Uterus (tissue), 2 donors: ENCODE measurements around the gene MYL6B.

Experiments
- POLR2A ChIP-seq, 2 donors: fragments of 450-650 bp; IDR thresholded peaks; one replicate each; pipeline ENCODE4 v1.6.1; 2016; ENCODE audit warnings: antibody characterized with exemption in 2 of 2, mild to moderate bottlenecking in 1 of 2, moderate library complexity in 1 of 2
- TF ChIP-seq, protein P1 (sequence below), 4 experiments: fragments of 200-600 bp in 2 of 4; fragments of 450-650 bp in 2 of 4; sonication (generic) in 2 of 4; IDR thresholded peaks; one replicate each; pipeline ENCODE4 v1.5.1; 2016 to 2019; ENCODE audit warnings: antibody characterized with exemption in 4 of 4, mild to moderate bottlenecking in 2 of 4, moderate library complexity in 1 of 4

DNA sequence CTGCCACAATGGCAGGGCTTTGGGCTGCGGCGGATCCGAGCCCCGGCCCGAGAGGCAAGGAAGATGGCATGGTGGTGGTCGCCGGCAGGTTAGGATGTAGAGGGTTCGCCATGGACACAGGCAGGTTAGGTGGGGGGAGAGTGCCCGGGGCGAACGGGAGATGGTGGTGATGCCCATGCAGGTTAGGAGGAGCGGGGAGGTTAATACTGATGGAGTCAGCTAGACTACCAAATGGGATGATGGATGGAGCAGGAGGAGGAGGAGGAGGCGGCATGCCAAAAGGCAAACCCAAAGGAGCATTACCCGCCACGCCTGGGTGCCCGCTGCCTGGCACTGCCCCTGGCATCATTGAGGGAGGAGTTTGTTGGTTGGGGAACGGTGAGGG, 11.9 kb downstream of the MYL6B start:
- TF ChIP-seq, protein P1, sequence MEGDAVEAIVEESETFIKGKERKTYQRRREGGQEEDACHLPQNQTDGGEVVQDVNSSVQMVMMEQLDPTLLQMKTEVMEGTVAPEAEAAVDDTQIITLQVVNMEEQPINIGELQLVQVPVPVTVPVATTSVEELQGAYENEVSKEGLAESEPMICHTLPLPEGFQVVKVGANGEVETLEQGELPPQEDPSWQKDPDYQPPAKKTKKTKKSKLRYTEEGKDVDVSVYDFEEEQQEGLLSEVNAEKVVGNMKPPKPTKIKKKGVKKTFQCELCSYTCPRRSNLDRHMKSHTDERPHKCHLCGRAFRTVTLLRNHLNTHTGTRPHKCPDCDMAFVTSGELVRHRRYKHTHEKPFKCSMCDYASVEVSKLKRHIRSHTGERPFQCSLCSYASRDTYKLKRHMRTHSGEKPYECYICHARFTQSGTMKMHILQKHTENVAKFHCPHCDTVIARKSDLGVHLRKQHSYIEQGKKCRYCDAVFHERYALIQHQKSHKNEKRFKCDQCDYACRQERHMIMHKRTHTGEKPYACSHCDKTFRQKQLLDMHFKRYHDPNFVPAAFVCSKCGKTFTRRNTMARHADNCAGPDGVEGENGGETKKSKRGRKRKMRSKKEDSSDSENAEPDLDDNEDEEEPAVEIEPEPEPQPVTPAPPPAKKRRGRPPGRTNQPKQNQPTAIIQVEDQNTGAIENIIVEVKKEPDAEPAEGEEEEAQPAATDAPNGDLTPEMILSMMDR (IDR thresholded peaks at IDR 0.05), result no peak
- TF ChIP-seq POLR2A (IDR thresholded peaks at IDR 0.05), result no peak
